Iris pigment epithelial cell (primary cell): ENCODE results near the gene TASOR2.

Source experiments
- DNase-seq: peaks from one replicate; pipeline ENCODE4 v3.0.0-alpha.2; 2011; ENCODE audit warnings: low read depth

The TASOR2 gene, protein sequence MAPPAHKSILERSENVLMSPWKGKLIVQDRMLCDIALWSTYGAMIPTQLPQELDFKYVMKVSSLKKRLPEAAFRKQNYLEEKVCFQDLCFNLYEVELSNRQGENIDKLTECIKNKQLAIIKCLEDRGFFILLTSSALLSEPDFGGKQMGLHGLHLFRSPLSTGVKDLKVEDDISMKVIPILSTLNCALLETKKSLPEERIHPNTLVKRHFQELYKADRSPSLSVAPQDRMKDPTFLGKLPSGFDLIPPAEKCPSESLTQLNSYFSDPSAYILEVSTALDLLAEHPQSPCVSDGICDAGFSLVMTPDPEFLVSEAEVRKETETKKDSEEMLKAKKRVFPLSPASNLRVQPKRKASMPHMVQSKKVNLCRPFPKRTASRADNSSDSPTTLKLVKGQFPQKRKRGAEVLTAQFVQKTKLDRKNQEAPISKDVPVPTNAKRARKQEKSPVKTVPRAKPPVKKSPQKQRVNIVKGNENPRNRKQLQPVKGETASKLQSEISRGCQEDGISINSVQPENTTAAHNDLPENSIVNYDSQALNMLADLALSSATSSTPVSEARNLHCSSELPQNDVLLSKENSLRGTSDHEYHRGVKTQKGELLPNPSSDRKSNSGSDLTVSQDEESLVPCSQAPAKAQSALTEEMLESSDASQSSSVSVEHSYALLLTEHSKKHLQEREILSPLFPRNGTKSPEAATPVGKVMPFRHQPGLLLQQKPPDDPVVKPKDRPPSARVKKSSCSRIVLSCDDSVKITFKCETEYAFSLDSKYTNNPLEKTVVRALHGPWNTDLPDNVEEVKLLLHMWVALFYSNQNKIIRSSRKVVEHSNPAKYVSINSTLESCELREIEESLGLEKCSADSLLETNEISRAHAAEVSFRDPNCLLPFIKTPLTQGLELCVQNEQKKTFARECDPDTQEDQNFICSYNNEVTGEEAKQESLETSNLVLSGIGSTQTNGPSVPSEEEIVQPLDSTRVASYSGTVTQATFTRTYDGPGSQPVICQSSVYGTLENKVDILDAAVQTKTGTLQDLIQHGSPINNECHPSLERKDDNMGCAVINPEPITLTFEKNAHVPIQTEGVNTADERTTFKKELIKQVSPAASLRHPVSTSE (N-terminal part only)

DNA sequence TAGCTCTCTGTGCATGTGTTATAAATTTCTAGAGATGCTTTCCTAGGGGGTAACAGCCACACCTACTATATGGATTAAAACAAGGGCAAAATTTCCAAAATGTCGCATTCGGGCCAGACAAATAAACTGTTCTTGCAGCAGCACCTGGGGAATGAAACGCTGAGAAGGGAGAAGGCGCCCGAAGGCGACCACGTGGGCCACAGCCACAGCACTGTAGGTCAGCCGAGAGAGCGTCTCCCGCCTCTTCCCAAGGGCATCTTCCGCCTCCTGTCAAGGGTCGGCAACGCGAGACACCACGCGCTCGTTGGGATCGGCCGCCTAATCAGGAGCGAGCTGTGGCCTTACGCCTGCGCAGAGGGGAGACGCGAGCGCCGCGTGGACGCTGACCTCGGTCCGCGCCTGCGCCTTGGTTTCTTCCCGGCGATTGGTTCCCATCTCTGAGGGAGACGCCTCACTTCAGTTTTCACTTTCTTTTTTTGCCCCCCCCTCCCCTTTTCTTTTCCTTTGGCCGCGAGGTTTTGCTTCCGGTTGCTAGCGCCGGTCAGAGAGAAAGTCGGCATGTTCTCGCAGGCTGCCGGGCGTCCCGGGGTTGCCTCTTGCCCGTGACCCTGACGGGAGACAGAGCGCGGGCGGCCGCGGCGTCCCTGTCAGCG, at the start of gene TASOR2:
Gene TASOR2, plus strand, starts transcription at position 521 of the 653 bp plus-strand sequence. CDS start 35,805 bp downstream, outside the sequence.
- DNase-seq, result peak; percentile 97

DNA sequence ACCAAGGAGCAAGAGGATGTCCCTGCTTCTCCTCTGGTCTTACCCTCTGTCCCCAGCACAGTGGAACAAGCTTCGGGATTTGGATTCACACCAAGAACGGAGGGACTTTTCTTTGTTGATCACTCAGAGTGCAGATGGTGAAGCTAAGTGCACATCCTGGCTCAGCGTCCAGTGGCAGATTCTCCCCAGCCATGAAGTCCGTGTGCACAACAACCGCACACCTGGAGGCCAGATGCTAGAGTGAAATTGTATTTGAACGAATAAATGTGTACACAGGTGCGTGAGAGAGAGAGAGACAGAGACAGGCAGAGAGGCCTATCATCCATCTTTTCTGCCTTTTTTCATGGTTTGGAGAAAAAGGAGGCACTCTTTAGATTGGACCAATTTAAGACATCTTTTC, 49.7 kb upstream of the TASOR2 start:
- DNase-seq, result no peak

DNA sequence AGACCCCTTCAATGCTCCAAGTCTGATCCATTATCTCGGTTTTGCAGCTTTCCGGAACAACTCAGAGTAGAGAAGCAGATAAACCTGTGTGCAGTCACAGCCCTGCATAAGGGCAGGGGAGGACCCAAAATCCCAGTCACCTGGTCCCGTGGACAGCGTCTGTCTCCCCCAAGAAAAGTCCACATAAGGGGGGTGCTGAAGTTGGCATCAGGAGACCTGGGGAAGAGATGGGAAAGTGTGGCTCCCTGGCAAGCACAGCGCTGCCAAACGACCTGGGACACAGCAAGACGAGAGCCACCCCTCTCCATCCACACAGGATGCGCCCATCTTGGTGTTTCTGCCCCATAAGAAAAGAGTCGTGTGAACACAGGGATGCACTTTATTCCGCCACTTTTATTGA, 46.1 kb upstream of the TASOR2 start:
- no peak for DNase-seq

DNA sequence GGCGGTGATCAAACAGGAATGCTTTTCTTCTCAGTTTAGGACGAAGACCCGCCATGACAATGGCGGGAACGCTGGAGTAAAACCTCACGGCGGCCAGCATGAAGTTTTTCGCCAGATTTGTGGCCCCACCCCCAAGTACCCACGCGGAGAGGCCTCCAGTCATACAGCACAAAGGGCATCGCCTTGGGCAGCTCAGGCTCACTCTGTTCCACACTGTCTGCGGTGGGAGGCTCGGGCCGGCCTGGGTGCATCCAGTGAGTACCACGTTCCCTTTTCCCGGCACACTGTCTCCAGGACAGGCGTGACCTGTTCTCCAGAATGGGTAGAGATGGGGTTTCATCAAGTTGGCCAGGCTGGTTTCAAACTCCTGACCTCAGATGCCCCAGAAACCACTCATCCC, 45.6 kb upstream of the TASOR2 start:
- no peak for DNase-seq

DNA sequence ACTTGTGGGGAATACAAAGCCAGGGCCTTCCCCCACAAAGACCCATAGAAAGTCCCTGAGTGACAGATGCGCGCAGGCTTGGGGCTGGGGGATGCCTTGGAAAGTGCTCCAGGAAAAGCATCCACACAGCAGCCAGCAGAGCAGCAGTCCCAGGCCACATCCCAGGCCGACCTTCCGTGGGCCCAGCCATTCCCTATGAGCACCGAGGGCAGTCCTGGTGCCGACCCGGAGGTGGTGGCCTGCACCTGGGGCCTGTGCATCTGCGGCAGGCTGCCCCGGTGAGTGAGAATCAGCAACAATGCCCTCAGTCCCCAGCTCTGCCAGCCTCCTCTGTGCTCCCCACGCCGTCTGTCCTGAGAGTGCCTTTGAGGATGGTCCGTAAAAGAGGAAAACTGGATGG, 44.6 kb upstream of the TASOR2 start:
- DNase-seq, result no peak

DNA sequence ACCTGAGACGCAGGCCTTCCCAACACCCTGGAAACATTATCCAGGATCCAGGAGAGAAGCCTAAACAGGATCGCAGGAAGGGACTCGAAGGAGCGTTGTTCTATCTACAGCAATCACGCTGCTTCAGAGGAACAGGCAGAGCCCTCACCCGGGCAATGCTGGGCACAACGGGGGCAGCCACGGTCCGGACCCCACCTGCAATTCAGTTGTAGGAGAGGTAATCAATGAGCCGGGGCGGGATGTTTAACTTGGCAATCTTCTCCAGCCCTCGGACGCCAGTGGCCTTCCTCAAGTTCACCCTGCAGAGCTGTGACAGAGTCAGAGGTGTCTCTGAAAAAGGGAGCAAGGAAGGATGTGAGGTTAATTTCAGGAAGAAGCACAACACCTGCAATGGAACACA, 44.1 kb upstream of the TASOR2 start:
- no peak for DNase-seq

DNA sequence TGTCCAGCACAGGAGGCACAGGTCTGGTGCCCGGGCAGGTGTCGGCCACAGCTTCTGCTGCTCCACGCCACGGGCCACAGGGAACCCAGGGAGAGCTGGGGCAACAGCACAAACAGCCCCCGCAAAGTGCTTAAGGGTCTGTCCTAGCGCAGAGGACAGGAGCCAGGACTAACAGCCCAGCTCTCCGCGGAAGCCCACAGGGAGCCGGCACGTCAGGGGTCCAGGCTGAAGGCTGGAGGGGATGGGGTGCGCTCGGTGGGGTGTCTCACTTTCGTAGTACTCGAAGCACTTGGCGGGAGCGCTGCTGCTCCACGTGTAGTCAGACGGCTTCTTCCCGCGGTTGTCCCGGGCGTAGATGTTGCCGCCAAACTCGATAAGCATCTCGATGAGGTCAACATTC, 43.1 kb upstream of the TASOR2 start:
- DNase-seq, result no peak

DNA sequence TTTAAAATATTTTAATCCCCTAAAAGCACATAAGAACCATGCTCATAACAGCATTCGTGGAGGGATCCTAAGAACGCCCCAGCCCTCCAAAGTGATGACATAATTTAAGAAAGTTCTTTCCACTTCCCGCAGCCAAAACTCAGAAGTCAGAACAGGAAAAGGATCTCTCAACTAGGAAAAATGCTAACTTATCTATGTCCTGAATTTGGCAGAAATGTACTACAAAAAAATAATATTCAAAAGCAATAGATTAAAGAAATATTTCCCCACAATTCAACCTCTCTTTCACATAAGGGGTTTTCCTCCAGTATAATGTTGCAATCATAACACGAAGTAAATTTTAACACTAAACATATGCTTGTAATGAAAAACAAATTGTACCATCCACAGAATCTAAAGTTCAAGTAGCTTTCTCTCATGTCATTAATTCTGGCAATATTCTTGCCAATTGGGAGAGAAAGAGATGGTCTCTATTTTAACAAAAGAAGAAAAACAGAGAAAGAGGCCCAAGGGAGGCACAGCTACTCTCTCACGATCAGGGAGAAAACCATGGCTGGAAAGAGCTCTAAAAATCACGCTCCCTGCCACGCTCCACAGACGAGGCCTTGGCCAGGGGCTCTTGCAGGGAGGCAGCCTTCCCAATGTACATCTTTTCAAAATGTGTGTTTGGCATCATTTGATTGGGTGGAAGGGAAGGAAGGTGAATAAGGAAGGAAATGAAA, 41.1 kb upstream of the TASOR2 start:
- peak; percentile 48 for DNase-seq

DNA sequence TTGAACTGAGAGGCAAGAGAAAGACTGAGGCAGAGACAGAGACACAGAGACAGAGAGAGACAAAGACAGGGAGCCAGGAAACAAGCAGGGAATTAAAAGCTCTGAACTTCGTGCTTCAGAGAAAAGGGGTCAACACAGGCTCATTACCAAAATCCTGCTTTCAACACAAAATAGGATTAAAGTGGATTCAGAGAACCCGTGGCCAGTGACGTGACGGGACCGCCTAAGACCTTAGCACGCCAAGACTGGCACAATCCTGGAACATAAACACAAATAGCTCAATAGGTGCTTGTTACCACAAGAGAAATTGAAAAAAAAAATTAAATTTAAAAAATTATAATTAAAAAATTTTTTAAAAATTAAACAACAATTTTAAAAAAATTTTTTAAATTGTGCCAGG, 39.7 kb upstream of the TASOR2 start:
- DNase-seq, result no peak

DNA sequence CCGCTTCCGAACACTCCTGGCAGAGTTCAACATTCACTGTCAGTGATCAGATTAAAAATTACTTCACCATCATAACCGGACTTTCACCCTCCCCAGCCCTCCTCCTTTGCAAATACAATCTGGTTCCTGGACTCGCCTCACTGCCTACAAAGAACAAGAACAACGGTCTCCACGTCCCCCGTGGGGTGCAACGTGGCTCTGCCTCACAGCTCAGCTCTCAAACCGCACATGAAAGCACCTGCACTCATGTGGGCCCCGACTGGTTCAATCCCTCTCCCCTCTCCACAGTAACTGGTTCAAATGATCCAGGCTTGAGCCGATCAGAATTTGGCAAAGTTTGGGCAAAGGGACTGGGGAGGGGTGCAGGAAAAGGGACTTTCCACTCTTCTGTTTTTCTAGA, 39.3 kb upstream of the TASOR2 start:
- DNase-seq, result no peak

DNA sequence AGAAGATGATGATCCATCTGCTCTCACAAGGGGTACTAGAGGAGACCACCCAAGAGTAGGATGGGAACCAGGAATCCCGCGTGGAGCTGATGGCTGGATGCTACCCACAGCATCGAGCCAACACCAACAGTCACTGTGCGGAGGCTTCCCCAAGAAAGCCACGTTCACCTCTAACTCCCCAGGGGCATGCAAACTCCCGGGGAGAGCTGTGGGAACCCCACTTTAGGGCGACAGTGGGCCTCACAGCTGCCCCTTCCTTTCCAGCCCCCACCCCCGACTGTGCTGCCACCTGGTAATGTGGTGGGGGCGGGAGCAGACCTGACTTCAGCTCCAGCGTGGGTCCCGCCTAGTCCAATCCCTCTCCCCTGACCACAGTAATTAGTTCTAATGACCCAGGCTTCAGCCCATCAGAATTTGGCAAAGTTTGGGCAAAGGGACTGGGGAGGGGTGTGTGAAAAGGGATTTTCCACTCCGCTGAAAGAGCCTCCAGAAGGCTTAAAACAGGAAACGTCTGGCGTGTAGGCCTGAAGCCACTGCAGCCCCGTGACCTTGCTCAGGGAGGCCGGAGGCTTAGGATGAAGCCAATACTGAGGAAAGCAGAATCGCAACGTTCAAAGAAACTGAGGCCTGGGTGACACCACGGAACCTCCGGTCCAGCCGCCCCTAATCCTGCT, 38.6 kb upstream of the TASOR2 start:
- DNase-seq, result peak; percentile 14

DNA sequence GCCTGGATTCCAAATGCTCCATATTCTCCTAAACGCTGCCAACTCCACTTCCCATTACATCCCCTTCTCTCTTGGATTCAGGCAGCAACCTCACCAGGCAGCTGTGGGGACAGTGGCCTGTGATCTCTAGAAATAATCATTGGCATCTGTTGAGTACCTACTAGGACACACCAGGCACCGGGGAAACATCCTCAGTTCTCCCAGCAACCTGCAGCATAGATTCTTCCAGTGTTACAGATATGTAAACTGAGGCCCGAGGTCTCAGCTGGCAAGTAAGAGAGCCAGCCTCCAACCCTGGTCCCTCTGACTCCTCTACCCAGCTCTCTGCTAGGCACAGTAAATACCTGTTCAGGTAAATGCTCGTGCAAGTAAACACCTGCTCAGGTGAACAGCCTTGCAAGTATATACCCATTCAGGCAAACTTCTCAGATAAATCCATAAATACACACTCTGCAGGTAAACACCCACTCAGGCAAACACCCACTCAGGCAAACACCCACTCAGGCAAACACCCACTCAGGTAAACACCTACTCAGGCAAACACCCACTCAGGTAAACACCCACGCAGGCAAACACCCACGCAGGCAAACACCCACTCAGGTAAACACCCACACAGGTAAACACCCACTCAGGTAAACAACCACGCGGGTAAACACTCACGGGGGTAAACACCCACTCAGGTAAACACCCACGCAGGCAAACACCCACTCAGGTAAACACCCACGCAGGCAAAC, 37.0 kb upstream of the TASOR2 start:
- no peak for DNase-seq

DNA sequence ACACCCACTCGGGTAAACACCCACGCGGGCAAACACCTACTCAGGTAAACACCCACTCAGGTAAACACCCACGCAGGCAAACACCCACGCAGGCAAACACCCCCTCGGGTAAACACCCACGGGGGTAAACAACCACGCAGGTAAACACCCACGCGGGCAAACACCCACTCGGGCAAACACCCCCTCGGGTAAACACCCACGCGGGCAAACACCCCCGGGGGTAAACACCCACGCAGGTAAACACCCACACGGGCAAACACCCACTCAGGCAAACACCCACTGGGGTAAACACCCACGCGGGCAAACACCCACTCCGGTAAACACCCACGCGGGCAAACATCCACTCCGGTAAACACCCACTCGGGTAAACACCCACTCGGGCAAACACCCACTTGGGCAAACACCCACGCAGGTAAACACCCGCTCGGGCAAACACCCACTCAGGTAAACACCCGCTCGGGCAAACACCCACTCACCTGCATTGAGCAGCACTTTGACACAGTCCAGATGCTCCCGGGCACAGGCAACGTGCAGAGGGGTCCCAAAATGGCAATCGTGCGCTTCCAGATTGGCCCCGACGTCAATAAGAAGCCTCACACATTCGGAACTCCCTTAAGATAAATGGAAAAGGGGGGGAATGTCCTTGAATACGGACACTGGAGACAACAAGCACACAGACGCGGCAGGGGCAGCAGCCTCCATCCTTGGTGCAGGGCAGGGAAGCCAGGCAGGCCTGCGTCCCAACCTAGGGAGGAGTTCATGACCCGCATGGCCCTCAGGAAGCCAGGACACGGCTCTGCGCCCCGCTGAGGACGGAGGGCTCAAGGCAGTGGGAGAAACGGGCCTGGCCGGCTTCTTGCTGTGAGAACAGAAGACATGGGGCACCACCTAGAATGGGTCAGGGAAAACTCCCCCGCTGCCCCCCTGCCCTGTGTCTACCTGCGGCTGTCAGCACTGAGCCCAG, 35.9 kb upstream of the TASOR2 start:
- no peak for DNase-seq

DNA sequence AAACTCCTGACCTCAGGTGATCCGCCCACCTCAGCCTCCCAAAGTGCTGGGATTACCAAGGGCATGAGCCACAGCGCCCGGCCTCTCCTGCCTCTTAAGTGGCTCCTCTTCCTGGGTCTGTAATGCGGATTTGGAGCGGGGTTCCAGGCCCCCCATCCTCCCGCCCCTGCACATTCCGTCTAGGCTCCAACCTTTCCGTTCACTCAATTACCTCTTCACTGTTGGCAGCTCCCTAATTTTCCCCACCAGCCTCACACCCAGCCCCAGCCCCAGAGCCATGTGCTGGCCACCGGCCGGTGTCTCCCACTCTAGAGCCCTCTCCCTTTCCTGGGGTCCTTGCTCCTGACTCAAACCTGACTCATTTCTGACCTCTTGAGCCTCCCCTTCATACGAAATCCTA, 34.9 kb upstream of the TASOR2 start:
- no peak for DNase-seq

DNA sequence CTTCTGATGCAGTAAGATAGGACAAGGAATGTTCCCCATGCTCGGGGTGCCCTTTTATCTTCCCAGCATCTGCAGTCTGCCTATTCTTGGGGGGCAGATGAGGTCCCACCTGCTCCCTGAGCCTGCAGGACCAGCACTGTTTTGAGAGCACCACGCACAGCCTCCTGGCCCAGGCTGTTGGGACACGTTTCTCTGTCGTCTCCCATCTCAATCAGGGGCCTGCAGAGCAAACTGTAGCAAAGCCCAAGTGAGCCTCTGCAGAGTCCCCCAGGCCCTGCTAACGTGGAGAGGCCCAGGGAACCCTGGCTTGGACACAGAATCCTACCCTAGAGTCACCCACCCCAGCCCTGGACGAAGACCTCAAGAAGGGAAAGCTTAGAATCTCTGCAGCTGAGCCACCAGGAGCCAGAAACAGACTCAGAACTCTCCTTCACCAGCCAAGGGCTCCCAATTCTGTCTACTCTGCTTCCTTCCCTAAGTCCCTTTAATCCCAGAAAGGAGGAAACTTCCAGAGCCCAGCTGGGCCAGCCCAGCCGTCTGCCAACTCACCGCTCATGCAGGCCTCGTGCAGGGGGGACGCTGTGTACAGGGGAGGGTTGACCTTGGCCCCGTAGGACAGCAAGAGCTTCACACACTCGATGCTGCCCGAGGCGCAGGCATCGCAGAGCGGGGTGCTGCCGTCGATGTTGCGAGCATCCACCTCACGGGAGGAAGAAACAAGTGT, 33.8 kb upstream of the TASOR2 start:
- no peak for DNase-seq

DNA sequence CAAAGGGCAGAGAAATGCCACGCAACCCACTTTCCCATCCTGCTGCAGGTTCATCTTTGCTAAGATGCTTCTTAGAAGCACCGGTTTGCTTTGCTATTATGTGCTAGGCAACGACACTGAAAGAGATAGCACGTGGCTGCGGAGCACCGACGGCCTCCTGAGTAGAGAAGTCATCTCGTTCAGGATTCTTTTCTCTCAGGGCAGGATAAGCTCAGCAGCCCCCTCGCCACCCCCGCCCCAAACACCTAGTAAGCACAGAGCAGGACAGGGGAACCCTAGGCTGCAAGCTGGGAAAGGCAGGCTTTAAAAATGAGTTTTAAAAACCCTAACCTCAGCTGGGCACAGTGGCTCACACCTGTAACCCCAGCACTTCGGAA, 33.3 kb upstream of the TASOR2 start:
- no peak for DNase-seq

DNA sequence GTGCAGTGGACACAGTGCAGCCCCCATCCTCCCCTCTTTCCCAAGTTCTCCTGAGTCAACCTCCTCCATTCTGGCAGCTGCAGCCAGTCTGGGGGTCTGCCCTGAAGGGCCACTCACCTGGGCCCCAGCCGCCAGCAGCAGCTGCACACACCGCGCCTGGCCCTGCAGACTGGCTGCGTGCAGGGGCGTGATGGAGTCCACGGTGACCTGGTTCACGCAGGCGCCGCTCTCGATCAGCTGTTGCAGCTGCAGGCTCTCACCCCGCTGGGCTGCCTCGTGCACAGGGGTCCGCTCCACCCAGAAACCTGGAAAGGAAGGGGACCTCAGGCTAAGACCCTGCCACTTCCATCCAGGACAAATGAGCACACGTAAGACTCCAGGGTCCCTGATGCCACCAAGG, 31.9 kb upstream of the TASOR2 start:
- DNase-seq, result no peak

DNA sequence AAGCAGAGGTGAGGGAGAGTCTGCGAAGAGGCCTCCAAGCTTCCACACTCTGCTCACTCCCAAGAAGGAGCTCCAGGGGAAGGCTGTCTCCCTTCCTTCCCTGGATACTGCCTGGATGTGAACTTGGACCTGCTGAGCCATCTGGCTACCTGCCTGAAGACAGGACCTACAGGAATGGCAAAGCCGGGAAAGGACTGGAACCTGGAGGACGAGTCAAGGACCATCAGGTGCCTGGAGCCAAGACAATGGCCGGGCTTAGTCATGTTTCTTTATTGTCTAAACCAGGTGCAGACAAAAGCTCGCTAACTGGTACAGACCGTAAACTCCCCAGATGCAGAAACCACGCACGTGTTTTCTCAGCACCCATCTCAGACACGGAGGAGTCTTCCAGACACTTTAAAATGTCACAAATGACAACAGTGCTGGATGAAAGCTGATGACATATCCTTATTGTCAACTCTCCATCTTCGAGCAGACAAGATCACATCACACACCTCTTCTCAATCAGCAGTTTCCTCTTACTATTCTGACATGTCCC, 30.4 kb upstream of the TASOR2 start:
- no peak for DNase-seq
